GM12873 (cell line): ENCODE measurements around the gene MARCHF5.

Experiments used
- TF ChIP-seq, protein P1 (sequence below): IDR thresholded peaks from 2 replicates; pipeline ENCODE4 v1.5.1; 2012; ENCODE audit warnings: low read depth, mild to moderate bottlenecking, moderate library complexity, low read length, control low read depth; ENCODE audit not compliant: insufficient read depth; ENCODE audit errors: missing control alignments

The MARCHF5 gene

DNA sequence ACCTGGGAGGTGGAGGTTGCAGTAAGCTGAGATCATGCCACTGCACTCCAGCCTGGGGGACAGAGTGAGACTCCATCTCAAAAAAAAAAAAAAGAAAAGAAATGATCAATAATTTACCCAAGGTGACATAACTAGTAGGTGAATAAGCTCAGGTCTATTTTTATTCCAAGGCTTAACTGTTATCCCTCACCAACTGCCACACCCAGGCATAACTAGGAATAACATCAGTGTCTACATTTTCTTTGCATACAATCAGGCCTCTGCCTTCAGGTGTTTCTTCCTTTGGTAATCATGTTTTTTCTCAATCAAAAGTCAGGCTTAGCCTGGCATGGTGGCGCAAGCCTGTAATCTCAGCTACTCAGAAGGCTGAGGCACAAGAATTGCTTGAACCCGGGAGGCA, 26.7 kb upstream of the MARCHF5 start:
- TF ChIP-seq, protein P1, sequence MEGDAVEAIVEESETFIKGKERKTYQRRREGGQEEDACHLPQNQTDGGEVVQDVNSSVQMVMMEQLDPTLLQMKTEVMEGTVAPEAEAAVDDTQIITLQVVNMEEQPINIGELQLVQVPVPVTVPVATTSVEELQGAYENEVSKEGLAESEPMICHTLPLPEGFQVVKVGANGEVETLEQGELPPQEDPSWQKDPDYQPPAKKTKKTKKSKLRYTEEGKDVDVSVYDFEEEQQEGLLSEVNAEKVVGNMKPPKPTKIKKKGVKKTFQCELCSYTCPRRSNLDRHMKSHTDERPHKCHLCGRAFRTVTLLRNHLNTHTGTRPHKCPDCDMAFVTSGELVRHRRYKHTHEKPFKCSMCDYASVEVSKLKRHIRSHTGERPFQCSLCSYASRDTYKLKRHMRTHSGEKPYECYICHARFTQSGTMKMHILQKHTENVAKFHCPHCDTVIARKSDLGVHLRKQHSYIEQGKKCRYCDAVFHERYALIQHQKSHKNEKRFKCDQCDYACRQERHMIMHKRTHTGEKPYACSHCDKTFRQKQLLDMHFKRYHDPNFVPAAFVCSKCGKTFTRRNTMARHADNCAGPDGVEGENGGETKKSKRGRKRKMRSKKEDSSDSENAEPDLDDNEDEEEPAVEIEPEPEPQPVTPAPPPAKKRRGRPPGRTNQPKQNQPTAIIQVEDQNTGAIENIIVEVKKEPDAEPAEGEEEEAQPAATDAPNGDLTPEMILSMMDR = no peak

DNA sequence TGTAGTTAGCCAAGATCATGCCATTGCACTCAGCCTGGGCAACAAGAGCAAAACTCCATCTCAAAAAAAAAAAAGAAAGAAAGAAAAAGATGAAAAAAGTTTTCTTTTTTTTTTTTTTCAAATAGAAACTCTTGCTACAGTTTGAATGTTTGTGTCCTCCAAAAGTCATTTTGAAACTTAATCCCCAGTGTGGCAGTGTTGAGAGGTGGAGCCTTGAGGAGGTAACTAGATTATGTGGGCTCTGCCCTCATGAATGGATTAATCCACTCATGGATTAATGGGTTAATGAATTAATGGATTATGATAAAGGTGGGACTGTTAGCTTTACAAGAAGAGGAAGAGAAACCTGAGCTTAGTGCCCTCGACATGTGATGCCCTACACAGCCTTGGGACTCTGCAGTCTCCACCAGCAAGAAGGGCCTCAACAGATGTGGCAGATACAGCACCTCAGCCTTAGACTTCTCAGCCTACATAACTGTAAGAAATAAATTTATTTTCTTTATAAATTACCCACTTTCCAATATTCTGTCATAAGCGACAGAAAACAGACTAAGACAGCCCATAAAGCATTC, 25.2 kb upstream of the MARCHF5 start:
- TF ChIP-seq, protein P1 = no peak

DNA sequence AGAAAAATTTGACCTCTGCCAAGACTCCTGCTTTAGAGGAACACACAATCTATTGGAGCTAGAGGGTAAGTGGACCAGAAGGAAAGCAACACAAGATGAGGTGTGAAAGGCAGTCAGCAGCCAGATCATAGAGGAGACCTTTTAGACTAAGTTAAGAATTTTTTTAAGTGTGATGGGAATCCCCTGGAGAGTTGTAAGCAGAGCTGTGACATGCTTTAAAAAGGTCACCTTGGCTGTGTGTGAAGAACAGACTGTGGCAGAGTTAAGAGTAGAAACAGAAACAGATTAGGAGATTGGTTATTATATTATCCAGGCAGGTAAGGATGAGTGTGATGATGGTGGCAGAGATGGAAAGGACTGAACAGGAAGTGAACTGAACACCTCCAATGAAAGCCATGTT, 23.6 kb upstream of the MARCHF5 start:
- TF ChIP-seq, protein P1 = no peak

DNA sequence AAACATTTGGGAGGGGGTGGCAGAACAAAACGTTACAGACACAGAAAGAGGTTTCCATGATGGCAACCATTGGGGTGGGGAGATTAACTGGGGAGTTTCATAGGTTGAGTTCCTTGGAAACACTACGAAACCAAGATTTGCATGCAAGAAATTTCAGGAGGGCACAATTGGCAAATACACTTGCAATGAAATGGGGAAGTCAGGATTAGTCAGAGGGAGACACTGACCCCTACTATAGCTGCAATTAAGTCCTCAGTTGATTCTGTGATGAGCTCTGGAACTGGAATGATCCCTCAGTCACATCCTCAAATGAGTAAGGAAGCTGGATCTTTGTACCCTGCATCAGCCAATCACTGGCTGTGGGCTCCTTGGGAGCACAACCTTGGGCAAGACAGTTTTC, 22.2 kb upstream of the MARCHF5 start:
- TF ChIP-seq, protein P1 = no peak

DNA sequence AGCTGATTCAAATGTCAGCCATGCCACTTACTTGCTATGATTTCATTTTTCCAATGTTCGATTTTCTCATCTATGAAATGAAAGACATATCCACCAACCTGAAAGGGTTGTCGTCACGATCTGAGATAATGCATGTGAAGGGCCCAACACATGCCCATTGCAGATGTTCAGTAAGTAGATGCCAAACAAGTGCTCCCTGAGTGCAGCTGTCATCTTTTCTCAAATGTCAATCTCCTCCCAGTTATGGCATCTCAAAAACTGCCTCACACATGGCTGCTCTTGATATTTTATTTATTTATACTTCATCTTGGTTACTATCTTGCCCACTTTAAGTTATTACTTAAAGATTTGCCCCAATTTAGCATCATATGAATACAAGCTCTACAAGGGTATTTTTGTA, 16.9 kb upstream of the MARCHF5 start:
- TF ChIP-seq, protein P1 = no peak

DNA sequence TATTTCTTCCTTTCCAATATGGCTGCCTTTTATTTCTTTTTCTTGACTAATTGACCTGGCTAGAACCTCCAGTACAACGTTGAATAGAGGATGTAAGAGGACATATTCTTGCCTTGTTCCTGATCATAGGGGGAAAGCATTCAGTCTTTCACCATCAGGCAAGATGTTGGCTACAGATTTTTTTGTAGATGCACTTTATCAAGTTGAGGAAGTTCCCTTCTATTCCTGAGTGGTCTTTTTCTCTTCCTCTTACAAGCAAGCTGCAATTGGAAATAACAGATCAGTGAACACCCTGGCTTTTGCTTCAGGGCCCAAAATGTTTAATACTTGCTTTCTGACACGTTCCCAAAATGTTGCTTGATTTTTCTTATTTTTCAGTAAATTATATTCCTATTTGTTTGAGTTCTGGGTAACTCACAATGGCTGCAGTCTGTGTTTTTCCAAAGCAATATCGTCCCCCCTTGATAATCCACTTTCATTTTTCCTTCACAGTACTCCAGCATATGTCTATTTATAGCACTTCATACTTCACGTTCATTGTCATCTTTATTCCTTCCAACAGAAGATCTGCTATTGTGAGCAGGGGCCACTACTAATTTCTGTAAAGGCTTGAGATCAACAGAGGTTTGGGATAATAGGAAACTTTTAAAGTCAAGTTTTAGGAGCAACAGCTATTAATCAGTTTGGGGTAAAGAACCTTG, 11.8 kb upstream of the MARCHF5 start:
- TF ChIP-seq, protein P1 = no peak

DNA sequence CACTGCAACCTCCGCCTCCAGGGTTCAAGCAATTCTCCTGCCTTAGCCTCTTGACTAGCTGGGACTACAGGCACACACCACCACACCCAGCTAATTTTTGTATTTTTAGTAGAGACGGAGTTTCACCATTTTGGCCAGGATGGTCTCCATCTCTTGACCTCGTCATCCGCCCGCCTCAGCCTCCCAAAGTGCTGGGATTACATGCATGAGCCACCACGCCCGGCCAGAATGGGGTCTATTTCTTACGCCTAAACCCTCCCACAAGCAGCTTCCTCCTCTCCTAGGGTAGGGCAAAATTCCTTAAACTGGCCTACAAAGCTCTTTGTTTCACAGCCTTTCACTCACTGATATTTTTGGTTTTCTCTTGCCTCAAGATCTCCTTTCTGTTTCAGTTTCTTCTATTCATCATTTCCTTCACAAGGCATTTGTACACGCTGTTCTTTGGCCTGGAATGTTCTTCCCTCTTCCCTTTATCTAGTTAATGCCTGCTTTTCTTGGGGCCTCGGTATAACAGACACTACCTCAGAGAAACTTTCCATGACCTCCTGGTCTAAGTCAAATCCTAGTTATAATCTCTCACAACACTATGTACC, 6.8 kb upstream of the MARCHF5 start:
- TF ChIP-seq, protein P1 = no peak
